Ectodermal cell (in vitro differentiated cells): ENCODE measurements around the gene NAT8L. TPM values are rescaled to one million over a fixed set of nuclear protein-coding genes. Genes with fewer than 3 reads are reported as not detected.
"Not testable (repeated sequence)": the region's sequence is repeated elsewhere in the genome, so short reads cannot be mapped to it uniquely, and the experiment has no call there.

Source experiments
- H3K27ac ChIP-seq: 2 replicates; pipeline ENCODE4 v1.7.0; 2013; ENCODE audit warnings: mild to moderate bottlenecking, low read depth, low read length; ENCODE audit not compliant: insufficient read depth, poor library complexity, severe bottlenecking
- H3K27me3 ChIP-seq: 2 replicates; pipeline ENCODE4 v1.7.0; 2013; ENCODE audit warnings: mild to moderate bottlenecking, low read length; ENCODE audit not compliant: insufficient read depth, control insufficient read depth, poor library complexity, severe bottlenecking
- H3K36me3 ChIP-seq: one replicate; pipeline ENCODE4 v1.7.0; 2013; ENCODE audit warnings: low read length; ENCODE audit not compliant: control insufficient read depth, insufficient read depth
- H3K4me1 ChIP-seq: one replicate; pipeline ENCODE4 v1.7.0; 2013; ENCODE audit warnings: low read length; ENCODE audit not compliant: control insufficient read depth, insufficient read depth
- H3K4me3 ChIP-seq: 2 replicates; pipeline ENCODE4 v1.7.0; 2013; ENCODE audit warnings: low read depth, low read length, control low read depth; ENCODE audit not compliant: insufficient read depth
- H3K9me3 ChIP-seq: 2 replicates; pipeline ENCODE4 v1.7.0; 2013; ENCODE audit warnings: mild to moderate bottlenecking, low read length, moderate library complexity; ENCODE audit not compliant: control insufficient read depth
- WGBS, 2 experiments: methylation state at CpG; one replicate each; pipeline ENCODE4 v1.1.7; 2013; ENCODE audit warnings: missing lambda C conversion rate in 2 of 2; 5-methylcytosine and 5-hydroxymethylcytosine counted together
- polyA plus RNA-seq, 4 experiments: library from polyadenylated mRNA; stranded (reverse); fragments of 50-300 nt; gene quantifications; one replicate each; pipeline ENCODE4 v1.2.3, GENCODE V29; 2013

The NAT8L gene, protein sequence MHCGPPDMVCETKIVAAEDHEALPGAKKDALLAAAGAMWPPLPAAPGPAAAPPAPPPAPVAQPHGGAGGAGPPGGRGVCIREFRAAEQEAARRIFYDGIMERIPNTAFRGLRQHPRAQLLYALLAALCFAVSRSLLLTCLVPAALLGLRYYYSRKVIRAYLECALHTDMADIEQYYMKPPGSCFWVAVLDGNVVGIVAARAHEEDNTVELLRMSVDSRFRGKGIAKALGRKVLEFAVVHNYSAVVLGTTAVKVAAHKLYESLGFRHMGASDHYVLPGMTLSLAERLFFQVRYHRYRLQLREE
- polyA plus RNA-seq (2013, experiment 1 of 4): 6.4 TPM
- 6.7 TPM for polyA plus RNA-seq (2013, experiment 2 of 4)
- 6.1 TPM for polyA plus RNA-seq (2013, experiment 3 of 4)
- 6.5 TPM for polyA plus RNA-seq (2013, experiment 4 of 4)

- 0% methylated on average over 119 of the region's 119 CpGs for WGBS, 2 experiments
- Histone ChIP-seq H3K4me1 (no peaks in the 10 kb centered on the region), H3K27ac (no peak within 1 kb of the TSS), H3K36me3 (no peaks in the 10 kb centered on the region), H3K4me3 (peak within 1 kb of the TSS; percentile 47), H3K27me3 (peaks cover 63% of the 10 kb centered on the region), H3K9me3 (no peaks in the 10 kb centered on the region)
These were observed at the start of gene NAT8L for GRCh38 chr4:2059046-2059725. Gene NAT8L (plus strand): TSS chr4:2059327. CDS start chr4:2059512, 185 bp downstream.

DNA sequence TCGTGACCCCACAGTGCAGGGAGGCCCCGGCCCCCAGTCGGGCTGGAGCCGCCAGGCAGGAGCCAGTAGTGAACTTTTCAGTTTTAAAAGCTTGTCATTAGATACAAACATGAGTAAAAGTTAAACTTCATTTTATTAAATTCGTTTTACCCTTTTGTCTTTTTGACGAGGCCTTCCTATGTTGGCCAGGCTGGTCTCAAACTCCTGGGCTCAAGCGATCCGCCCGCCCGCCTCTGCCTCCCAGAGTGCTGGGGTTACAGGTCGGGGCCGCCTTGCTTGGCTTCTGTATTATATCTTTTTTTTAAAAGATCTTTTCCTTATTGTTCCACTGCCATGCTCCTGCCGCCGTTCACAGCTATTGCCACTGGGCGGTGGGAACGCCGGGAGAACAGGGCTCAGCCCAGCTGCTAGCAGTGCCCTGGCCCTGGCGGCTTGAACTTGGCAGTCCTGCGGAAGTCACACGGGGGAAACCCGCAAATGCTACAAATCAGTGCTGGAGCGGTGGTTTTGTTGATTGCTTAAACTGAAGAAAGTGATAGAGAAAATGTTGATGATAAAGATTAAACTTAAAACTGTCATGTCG is 49.4 kb upstream of the NAT8L start:
- peaks cover 28% of the 10 kb centered on the region for H3K27me3 ChIP-seq
- H3K4me1 ChIP-seq: peaks cover 12% of the 10 kb centered on the region
- no peaks in the 10 kb centered on the region for H3K9me3 ChIP-seq
- peak overlapping the region; percentile 70 for H3K4me3 ChIP-seq
- H3K36me3 ChIP-seq: peaks cover 3% of the 10 kb centered on the region
- WGBS, 2 experiments: 9% methylated on average over 23 of the region's 23 CpGs
- H3K27ac ChIP-seq: peak overlapping the region; percentile 99

DNA sequence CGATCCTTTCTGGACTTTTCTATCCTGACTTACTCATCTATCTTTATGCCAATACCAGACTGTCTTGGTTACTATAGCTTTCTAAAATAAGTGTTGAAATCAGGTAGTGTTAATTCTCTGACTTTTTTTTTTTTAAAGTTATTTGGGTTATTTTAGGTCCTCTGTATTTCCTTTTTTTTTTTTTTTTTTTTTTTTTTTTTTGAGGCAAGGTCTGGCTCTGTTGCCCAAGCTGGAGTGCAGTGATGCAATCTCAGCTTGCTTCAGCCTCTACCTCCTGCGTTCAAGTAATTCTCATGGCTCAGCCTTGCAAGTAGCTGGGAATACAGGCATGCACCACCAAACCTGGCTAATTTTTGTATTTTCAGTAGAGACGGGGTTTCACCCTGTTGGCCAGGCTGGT is 47.5 kb upstream of the NAT8L start:
- no peaks in the 10 kb centered on the region for H3K9me3 ChIP-seq
- no peaks in the 10 kb centered on the region for H3K36me3 ChIP-seq
- H3K27me3 ChIP-seq: peaks cover 28% of the 10 kb centered on the region
- peaks cover 12% of the 10 kb centered on the region for H3K4me1 ChIP-seq
- no peak overlapping the region for H3K27ac ChIP-seq
- H3K4me3 ChIP-seq: no peak overlapping the region
- 91% methylated on average over 3 of the region's 3 CpGs for WGBS, 2 experiments

DNA sequence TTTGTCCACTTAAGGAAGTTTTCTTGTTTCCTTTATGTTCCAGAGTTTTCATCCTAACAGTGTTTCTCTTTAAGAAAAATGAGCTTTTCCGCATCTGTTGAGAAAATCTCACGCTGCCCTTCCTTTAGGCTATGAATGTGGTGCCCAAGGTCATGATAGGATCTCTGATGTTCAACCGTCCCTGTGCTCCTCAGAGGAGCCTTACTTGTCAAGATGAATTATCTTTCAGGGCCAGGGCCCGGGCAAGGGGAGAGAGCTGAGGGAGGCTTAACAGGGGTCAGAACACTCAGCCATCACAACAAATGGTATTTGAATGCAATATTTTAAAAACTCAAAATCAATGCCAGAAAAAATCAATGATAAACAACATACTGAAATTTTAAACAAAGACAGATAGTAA is 44.1 kb upstream of the NAT8L start:
- Histone ChIP-seq H3K27me3 (peaks cover 22% of the 10 kb centered on the region), H3K36me3 (no peaks in the 10 kb centered on the region), H3K4me3 (no peak overlapping the region), H3K27ac (no peak overlapping the region), H3K4me1 (no peaks in the 10 kb centered on the region), H3K9me3 (no peaks in the 10 kb centered on the region)
- 86 to 90% methylated on average over 4 of the region's 4 CpGs for WGBS, 2 experiments

GRCh38 chr4:2021358-2022018 is 37.6 kb upstream of the NAT8L start:
- not testable (repeated sequence) for H3K36me3 ChIP-seq, H3K27me3 ChIP-seq, H3K9me3 ChIP-seq, H3K4me3 ChIP-seq, H3K4me1 ChIP-seq, H3K27ac ChIP-seq
- WGBS, 2 experiments: 52 to 54% methylated on average over 15 of the region's 15 CpGs

DNA sequence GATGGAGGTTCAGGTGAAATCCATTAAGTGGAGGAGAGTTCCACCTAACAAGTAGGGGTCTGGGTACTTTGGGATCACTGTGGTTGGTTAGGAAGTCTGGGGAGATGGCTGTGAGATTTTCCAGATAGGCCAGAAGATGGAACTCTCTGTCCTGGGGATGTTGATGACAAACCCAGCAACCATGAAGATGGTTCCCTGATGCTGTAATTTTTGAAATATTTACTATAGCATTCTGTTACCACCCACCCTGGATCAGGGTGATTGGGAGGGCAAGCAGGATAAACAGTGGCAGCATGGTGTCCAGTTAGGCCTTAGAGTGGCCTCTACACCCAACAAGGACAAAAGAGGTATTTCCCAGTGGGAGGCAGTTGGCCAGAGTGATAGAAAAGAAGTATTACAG is 34.4 kb upstream of the NAT8L start:
- Histone ChIP-seq H3K9me3 (no peaks in the 10 kb centered on the region), H3K27me3 (peaks cover 10% of the 10 kb centered on the region), H3K36me3 (no peaks in the 10 kb centered on the region), H3K4me3 (no peak overlapping the region), H3K4me1 (no peaks in the 10 kb centered on the region), H3K27ac (no peak overlapping the region)

DNA sequence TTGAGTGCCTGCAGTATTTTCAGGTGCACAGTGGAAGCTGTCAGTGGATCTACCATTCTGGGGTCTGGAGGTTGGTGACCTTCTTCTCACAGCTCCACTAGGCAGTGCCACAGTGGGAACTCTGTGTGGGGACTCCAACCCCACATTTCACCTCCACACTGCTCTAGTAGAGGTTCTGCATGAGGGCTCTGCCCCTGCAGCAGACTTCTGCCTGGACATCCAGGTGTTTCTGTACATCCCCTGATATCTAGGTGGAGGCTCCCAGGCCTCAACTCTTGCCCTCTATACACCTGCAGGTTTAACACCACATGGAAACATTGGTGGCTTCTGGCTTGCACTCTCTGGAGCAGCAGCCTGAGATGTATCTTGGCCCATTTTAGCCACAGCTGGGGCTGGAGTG is 33.3 kb upstream of the NAT8L start:
- peaks cover 10% of the 10 kb centered on the region for H3K27me3 ChIP-seq
- H3K4me3 ChIP-seq: no peak overlapping the region
- H3K4me1 ChIP-seq: no peaks in the 10 kb centered on the region
- H3K9me3 ChIP-seq: no peaks in the 10 kb centered on the region
- no peak overlapping the region for H3K27ac ChIP-seq
- H3K36me3 ChIP-seq: no peaks in the 10 kb centered on the region

DNA sequence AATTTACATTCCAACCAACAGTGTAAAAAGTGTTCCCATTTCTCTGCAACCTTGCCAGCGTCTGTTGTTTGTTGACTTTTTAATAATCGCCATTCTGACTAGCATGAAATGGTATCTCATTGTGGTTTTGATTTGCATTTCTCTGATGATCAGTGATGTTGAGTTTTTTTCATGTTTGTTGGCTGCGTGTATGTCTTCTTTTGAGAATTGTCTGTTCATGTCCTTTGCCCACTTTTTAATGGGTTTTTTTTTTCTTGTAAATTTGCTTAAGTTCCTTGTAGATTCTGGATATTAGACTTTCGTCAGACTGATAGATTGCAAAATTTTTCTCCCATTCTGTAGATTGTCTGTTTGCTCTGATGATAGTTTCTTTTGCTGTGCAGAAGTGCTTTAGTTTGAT is 32.0 kb upstream of the NAT8L start:
- not testable (repeated sequence) for H3K4me3 ChIP-seq, H3K9me3 ChIP-seq, H3K27ac ChIP-seq, H3K4me1 ChIP-seq, H3K36me3 ChIP-seq
- peaks cover 10% of the 10 kb centered on the region for H3K27me3 ChIP-seq
- 84 to 86% methylated on average over 4 of the region's 4 CpGs for WGBS, 2 experiments

GRCh38 chr4:2031161-2031560 is 28.0 kb upstream of the NAT8L start:
- not testable (repeated sequence) for H3K27ac ChIP-seq, H3K4me1 ChIP-seq, H3K36me3 ChIP-seq, H3K9me3 ChIP-seq, H3K4me3 ChIP-seq
- H3K27me3 ChIP-seq: peaks cover 17% of the 10 kb centered on the region

GRCh38 chr4:2036327-2036726 is 22.8 kb upstream of the NAT8L start:
- 89 to 91% methylated on average over 10 of the region's 10 CpGs for WGBS, 2 experiments
- H3K27ac ChIP-seq: no peak overlapping the region

More at GRCh38 chr4:2036327-2036726, 22.8 kb upstream of the NAT8L start:
- Histone ChIP-seq H3K27me3 (peaks cover 46% of the 10 kb centered on the region), H3K4me3 (no peak overlapping the region), H3K36me3 (no peaks in the 10 kb centered on the region), H3K9me3 (no peaks in the 10 kb centered on the region), H3K4me1 (no peaks in the 10 kb centered on the region)
